Effector CD8-positive, alpha-beta T cell (primary cell): ENCODE measurements around the gene TLDC2.
"Not testable (repeated sequence)": the region's sequence is repeated elsewhere in the genome, so short reads cannot be mapped to it uniquely, and the experiment has no call there.

Source experiments
- DNase-seq: peaks from one replicate; lab custom pipeline; 2025; lab: John Stamatoyannopoulos, UW

TLDC2 gene

DNA sequence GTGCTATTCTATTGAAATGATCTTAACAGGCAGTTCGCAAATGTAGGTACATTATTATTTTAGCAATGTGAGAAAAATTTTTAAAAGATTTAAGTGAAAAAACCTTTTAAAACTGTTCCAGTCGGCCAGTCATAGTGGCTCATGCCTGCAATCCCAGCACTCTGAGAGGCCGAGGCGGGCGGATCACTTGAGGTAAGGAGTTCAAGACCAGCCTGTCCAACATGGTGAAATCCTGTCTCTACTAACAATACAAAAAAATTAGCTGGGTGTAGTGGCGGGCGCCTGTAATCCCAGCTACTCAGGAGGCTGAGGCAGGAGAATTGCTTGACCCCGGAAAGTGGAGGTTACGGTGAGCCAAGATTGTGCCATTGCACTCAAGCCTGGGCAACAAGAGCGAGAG is 29.6 kb downstream of the TLDC2 start:
- DNase-seq = not testable (repeated sequence)

DNA sequence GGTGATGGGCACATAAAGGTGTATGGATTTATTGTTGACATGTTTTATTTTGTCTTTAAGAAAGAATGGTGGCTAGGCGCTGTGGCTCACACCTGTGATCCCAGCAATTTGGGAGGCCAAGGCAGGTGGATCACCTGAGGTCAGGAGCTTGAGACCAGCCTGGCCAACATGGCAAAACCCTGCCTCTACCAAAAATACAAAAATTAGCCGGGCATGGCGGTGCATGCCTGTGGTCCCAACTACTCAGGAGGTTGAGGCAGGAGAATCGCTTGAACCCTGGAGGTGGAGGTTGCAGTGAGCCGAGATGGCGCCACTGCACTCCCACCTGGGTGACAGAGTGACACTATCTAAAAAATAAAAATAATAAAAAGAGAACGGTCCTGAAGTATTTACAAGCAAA is 30.1 kb downstream of the TLDC2 start:
- DNase-seq = not testable (repeated sequence)

DNA sequence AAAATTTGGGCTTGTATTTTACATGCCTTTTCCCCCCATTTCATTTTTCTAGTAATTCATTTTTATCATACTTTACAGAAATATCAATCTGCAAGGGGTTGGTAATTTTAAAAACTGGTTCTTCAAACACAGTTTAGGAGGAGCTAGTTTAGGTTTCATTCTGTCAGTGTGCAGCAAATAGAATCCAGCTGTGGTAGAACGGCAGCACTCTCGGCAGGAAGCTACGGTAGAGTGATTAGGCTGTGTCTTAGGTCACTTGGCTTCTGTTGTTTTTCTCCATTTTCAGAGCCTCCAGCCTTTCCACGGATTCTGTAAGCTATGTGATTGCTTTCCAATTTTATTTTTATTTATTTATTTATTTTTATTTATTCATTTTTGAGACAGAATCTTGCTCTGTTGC is 32.7 kb downstream of the TLDC2 start:
- no peak for DNase-seq

DNA sequence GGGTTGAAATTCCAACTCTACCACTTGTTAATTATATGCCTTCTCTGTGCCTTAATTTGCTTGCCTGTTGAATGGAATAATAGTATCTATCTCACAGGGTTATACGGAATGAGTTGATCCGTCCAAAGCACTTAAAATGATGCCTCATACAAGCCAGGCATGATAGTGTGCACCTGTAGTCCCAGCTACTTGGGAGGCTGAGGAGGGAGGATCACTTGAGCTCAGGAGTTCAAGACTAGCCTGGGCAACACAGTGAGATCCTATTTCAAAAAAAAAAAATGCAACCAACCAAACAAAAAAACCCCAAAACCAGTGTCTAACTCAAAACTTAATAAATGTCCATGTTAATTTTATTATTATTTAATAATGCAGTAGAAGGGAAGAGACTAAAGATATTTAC is 40.3 kb downstream of the TLDC2 start:
- DNase-seq = no peak

DNA sequence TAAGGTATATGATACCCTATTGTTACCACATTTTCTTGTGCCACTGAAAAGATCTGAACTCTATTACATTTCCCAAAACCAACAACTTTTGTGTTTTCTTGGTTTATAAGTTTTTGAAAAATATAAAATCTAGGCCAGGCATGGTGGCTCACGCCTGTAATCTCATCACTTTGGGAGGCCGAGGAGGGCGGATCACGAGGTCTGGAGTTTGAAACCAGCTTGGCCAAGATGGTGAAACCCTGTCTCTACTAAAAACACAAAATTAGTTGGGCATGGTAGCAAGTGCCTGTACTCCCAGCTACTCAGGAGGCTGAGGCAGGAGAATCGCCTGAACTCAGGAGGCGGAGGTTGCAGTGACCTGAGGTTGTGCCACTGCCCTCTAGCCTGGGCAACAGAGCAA is 41.3 kb downstream of the TLDC2 start:
- DNase-seq = no peak

DNA sequence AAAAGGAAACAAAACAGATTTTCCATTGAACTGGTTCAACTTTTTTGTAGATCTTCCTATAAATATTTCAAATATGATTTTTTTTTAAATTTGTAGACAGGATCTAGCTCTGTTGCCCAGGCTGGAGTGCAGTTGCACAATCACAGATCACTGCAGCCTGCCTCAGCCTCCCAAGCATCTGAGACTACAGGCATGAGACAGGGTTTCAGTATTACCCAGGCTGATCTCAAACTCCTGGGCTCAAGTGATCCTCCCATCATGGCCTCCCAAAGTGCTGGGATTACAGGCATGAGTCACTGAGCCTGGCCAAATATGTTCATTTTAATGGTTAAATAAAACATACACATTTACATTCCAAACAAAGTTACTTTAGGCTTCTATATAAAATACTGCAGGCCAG is 42.0 kb downstream of the TLDC2 start:
- DNase-seq = no peak

DNA sequence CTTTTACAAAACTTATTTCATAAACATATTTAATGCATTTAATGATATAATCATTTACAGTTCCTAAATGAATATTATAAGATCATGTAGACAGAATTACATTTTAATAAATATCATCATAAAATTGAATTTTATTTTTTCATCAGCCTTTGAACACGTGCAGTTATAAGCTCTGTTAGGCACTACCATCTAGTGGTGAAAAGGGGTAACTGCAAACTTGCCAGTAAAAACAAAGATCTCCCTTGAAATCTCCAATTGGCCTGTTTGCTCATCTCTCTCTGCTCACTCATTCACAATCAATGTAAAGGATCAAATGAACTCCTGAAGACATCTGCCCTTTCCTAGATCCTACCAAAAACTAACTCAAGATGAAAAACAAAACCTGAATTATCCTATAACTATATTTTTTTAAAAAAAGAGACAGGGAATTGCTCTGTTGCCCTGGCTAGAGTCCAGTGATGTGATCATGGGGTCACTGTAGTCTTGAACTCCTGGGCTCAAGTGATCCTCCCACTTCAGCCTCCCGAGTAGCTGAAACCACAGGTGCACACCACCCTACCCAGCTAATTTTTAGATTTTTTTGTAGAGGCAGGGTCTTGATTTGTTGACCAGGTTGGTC is 43.9 kb downstream of the TLDC2 start:
- no peak for DNase-seq

DNA sequence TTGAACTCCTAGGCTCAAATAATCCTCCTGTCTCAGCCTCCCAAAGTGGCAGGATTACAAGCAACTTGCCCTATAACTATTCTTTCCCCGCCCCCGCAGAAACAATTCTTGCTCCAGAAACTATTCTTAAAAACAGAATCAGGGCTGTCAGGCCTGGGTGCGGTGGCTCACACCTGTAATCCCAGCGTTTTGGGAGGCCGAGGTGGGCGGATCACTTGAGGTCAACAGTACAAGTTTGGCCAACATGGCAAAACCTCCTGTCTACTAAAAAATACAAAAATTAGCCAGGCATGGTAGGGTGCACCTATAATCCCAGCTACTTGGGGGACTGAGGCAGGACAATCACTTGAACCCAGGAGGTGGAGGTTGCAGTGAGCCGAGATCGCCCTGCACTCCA is 44.4 kb downstream of the TLDC2 start:
- DNase-seq = no peak

DNA sequence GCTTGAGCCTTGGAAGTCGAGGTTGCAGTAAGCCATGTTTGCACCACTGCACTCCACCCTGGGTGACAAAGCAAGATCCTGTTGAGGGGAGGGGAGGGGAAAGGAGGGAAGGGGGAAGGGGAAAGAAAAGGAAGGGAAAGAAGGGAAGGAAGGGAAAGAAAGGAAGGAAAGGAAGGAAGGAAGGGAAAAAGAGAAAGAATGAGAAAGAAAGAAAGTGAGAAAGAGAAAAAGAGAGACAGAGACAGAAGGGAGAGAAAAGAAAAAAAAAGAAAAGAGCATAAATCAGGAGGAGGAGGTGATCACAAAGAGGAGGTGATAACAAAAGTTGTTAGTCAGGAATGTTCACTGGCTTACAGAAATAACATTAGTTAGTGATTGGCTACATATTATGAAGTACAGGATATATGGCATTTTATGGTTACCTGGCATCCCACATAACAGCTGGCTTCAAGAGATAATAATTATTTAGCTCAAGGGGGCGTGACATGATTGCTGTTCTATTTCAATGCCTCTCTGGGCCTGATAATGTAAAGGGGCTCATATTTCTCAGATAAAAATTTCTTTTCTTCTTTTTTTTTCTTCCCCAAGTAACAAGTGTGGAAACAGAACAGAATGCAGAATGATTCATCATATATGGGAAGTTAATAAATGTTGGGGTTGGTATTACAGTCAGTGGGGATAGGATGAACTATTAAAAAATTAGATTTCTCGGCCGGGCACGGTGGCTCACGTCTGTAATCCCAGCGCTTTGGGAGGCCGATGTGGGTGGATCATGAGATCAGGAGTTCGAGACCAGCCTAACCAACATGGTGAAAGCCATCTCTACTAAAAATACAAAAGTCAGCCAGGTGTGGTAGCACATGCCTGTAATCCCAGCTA is 48.5 kb downstream of the TLDC2 start:
- no peak for DNase-seq

DNA sequence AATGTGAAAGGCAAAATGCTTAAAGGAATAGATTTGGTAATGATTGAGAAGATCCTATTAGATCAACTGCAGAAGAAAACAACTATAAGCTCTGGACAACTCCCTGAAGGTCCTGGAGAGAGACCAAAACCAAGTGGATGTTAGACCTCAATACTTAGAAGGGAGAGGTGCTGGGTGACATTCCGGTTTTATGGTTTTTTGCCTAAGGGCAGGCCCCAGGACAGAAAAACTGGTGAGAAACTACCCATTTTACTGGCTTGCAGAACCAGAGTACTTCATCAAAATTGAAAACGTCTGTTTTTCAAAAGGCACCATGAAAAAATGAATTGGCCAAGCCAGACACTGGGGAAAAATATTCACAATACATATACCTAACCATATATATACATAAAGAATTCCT is 49.3 kb downstream of the TLDC2 start:
- DNase-seq = no peak

DNA sequence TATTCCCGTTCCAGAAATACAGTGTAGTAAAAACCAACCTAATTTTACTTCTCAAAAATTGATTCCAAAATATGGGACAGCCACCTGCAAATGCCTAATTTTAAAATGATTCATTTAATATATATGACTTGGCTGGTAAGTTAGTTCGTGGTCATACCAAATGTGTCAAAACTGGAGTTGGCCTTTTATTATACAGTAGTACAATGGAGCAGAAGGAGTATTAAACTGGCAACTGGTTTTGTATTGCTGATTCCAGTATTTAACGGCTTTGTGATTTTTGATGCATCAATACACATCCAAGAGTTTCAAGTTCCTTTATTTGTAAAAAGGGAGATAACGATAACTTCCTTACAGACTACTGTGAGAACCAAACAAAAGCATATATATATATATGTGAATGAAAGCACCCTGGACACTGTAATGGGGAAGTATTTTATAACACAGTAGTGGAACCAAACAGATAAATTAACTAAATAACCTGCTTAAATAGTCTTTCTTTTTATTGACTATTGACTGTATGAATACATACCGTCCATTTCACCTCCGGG is 50.8 kb downstream of the TLDC2 start:
- DNase-seq = no peak

DNA sequence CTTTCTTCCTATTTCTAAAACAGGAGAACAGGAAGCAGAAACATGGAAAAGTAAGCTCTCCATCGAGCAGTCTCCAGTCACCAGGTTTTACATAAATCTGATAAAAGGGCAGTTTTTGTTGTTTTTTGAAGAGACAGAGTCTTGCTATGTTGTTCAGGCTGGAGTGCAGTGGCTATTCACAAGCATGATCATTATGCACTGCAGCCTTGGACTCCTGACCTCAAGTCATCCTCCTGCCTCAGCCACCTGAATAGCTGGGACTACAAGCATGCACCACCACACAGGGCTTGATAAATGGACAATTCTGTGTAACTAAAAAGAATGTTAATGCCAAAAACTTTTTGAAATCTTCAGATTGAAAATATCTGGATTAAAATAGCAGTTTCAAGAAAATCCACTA is 51.8 kb downstream of the TLDC2 start:
- DNase-seq = no peak

DNA sequence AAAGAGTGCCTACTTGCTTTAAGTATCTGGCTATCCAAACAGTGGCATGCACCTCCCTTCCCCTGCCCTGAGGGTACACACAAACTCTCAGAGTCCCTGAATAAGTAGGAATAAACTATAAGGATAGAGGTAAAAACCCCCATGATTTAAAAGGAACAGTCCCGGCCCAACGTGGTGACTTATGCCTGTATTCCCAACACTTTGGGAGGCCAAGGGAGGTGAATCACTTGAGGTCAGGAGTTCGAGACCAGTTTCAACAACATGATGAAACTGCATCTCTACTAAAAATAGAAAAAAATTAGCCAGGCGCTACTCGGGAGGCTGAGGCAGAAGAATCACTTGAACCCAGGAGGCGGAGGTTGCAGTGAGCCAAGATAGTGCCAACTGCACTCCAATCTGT is 53.4 kb downstream of the TLDC2 start:
- no peak for DNase-seq

DNA sequence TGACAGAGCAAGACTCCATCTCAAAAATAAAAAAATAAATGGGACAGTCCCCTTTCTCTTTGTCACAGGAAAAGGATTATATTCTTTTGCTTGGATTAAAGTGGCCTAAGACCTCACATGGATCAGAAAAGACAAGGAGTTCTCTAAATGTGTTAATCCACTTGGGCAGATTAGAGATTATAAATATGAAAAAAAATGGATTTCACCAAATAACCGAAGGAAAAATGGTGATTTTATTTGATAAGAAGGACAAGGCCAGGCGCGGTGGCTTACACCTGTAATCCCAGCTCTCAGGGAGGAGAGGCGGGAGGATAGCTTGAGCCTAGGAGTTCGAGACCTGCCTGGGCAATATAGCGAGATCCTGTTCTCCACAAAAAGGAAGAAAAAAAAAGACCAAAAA is 53.8 kb downstream of the TLDC2 start:
- DNase-seq = no peak

DNA sequence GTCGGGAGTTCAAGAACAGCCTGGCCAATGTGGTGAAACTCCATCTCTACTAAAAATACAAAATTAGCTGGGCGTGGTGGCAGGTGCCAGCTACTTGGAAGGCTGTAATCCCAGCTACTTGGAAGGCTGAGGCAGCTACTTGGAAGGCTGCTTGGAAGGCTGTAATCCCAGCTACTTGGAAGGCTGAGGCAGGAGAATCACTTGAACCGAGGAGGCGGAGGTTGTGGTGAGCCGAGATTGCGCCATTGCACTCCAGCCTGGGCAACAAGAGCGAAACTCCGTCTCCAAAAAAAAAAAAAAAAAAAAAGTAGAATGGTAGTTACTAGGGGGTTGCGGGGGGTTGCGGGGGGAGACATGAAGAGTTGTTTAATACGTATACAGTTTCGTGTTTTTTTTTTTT is 56.1 kb downstream of the TLDC2 start:
- not testable (repeated sequence) for DNase-seq

DNA sequence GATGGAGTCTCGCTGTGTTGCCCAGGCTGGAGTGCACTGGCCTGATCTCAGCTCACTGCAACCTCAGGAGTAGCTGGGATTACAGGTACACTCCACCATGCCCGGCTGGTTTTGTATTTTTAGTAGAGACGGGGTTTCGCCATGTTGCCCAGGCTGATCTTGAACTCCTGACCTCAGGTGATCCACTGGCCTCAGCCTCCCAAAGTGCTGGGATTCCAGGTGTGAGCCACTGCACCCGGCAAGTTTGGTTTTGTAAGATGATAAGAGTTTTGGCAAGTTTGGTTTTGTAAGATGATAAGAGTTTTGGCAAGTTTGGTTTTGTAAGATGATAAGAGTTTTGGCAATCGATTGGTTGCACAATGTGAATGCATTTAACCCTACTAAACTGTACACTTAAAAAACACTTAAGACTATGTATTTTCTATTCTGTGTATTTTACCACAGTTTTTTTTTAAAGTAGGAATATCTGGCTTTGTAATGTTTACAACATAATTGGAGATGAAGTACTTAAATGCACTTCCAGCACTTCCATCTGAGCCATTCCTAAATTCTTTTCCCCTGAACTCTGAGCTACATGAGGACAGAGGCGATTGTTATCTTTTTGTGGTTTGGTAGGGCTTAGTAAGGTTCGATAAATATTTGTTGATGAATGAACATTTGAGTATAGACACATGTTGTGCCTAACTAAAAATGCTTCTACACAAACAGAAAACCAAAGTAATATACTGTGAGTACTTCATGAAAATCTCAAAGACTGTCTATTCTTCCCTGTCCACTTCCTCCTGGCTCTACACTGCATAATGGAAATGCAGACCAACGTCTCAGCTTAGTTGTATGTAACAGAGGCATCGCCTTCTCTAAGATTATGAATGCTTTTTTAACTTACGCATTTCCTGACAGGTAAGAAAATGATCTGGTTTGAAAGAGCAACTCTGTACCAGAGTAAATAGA is 56.8 kb downstream of the TLDC2 start:
- no peak for DNase-seq

DNA sequence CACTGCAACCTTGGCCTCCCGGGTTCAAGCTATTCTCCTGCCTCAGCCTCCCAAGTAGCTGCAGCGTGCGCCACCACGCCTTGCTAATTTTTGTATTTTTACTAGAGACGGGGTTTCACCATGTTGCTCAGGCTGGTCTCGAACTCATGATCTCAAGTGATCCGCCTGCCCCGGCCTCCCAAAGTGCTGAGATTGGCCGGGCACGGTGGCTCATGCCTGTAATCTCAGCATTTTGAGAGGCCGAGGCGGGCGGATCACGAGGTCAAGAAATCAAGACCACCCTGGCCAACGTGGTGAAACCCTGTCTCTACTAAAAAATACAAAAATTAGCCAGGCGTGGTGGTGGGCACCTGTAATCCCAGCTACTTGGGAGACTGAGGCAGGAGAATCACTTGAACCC is 57.6 kb downstream of the TLDC2 start:
- not testable (repeated sequence) for DNase-seq

DNA sequence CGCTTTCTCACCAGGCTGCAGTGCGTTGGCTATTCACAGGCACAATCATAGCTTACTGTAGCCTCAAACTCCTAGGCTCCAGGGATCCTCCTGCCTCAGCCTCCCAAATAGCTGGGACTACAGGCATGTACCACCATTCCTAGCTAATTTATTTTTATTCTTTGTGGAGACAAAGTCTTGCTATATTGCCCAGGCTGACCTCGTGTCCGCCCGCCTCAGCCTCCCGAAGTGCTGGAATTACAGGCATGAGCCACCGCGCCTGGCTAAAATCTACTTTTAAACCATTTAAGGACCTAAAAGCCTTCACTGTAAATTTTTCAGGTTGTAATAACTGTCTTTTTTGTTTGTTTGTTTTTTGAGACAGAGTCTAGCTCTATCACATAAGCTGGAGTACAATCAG is 60.4 kb downstream of the TLDC2 start:
- DNase-seq = no peak

DNA sequence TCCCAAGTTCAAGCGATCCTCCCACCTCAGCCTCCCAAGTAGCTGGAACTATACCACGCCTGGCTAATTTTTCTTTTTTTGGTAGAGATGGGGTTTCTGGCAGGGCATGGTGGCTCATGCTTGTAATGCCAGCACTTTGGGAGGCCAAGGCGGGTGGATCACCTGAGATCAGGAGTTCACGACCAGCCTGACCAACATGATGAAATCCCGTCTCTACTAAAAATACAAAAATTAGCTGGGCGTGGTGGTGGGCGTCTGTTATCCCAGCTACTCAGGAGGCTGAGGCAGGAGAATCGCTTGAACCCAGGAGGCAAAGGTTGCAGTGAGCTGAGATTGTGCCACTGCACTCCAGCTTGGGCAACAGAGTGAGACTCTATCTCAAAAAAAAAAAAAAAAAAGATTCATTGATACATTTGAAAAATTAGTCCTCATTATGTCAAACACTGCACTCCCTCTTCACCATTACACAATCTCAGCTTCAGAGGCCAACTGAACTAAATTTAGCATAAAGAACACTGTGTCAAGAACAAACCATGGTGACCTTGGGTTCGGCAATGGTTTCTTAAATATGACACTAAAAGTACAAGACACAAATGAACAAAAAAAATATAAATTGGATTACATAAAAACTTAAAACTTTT is 60.9 kb downstream of the TLDC2 start:
- not testable (repeated sequence) for DNase-seq

DNA sequence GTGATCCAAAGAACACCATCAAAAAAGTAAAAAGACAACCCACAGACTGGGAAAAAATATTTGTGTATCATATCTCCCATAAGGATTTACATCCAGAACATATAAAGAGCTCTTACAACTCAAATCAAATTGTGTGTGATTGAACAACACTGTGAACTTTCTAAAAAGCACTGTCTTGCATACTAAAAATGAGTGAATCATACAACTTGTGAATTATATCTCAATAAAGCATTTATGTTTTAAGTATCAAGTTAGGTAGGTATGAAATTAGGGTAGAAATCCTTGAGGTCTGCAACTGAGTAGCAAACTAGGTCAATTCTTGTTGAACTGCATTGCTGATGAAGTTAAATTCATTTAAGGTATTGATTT is 61.4 kb downstream of the TLDC2 start:
- DNase-seq = no peak

DNA sequence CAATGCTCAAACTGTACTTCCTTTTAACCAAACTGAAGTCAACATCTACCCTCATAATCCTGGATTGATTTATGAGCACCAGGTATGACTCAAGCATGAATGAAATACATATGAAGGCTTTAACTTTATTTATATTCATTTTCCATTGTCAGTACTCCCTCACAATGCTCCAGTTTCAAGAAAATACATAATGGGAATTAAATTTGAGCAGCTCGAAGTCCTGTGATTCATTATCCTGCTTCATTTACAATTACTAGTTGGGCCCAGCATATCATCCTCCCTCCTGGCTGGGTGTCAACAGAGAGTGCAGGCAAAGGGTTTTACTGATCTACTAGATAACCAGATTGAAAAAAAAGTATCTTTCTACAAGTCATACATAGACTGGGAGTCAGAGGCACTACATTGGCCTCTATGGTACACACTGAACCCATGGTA is 65.5 kb downstream of the TLDC2 start:
- no peak for DNase-seq
